Chondrocyte (in vitro differentiated cells): ENCODE data around the gene NDUFA8. TPM values are rescaled to one million over a fixed set of nuclear protein-coding genes. Genes with fewer than 3 reads are reported as not detected.
"Not testable (repeated sequence)": the region's sequence is repeated elsewhere in the genome, so short reads cannot be mapped to it uniquely, and the experiment has no call there.

ENCODE experiments used
- DNase-seq: peaks from one replicate; pipeline ENCODE4 v3.0.0; 2021; ENCODE audit warnings: mixed read lengths, low spot score
- H3K27ac Mint-ChIP-seq: one replicate; pipeline ENCODE4 v1.8.0; 2021; ENCODE audit warnings: mild to moderate bottlenecking, moderate library complexity, mixed read lengths; ENCODE audit not compliant: unreplicated experiment
- H3K27me3 Mint-ChIP-seq: 2 replicates; pipeline ENCODE4 v1.8.0; 2021; ENCODE audit warnings: low read depth, mixed read lengths
- H3K36me3 Mint-ChIP-seq: 2 replicates; pipeline ENCODE4 v1.8.0; 2021; ENCODE audit warnings: low read depth, mixed read lengths
- H3K4me1 Mint-ChIP-seq: 2 replicates; pipeline ENCODE4 v1.8.0; 2021; ENCODE audit warnings: low read depth, mild to moderate bottlenecking, mixed read lengths
- H3K4me3 Mint-ChIP-seq: one replicate; pipeline ENCODE4 v1.8.0; 2021; ENCODE audit warnings: mild to moderate bottlenecking, moderate library complexity, mixed read lengths; ENCODE audit not compliant: unreplicated experiment
- H3K9me3 Mint-ChIP-seq: 2 replicates; pipeline ENCODE4 v1.8.0; 2021; ENCODE audit warnings: low read depth, mixed read lengths
- CTCF ChIP-seq: fragments of 200-600 bp; sonication (generic); IDR thresholded peaks from 2 replicates; pipeline ENCODE4 v1.5.0; 2021; ENCODE audit warnings: antibody characterized with exemption, mild to moderate bottlenecking, moderate library complexity
- total RNA-seq: library from RNA; stranded (reverse); gene quantifications from 3 replicates; pipeline ENCODE4 v1.2.1, GENCODE V29; 2021

The NDUFA8 gene
- total RNA-seq, 1 donor from 2014 or later, result 47.9 TPM

- Mint-ChIP-seq H3K4me3 (no peak overlapping the region), H3K4me1 (no peaks in the 10 kb centered on the region), H3K9me3 (no peaks in the 10 kb centered on the region), H3K27ac (no peak overlapping the region), H3K27me3 (peaks cover 24% of the 10 kb centered on the region), H3K36me3 (no peaks in the 10 kb centered on the region)
- no peak for DNase-seq
- no peak for TF ChIP-seq CTCF
These were observed 40.4 kb downstream of the NDUFA8 start for GRCh38 chr9:122119166-122119521.

DNA sequence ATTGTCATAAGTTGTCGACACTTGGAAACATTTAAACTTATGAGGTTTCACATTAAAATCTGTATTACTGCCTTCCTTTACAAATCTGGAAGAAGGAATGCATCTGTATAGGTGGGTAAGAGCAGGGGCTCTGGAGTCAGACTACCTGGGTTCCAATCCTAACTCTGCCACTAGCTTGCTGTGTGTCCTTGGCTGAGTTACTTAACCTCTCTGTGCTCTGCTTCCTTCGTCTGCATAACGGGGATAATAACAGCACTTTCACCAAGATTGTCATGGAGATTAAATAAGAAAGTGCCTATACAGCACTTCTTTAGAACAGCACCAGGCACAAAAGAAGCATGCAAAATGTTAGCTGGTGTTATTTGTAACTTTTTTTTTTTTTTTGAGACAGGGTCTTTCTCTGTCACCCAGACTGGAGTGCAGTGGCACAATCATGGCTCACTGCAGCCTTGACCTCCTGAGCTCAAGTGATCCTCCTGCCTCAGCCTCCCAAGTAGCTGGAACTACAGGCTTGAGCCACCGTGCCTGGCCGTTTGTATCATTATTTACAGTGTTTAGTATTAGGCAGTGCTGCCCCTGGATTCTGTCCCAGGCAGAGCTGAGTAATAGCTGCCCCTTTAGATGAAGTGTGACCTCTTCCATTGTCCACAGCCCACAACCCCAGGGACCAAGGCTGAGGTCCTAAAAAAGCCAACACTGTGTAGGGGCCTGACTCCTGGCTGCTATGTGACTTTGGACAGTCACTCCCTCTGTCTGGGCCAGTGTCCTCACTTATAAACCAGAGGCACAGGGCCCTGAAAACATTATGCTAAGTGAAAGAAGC, 41.0 kb downstream of the NDUFA8 start:
- no peak for TF ChIP-seq CTCF
- Mint-ChIP-seq H3K9me3 (no peaks in the 10 kb centered on the region), H3K4me3 (no peak overlapping the region), H3K4me1 (no peaks in the 10 kb centered on the region), H3K36me3 (no peaks in the 10 kb centered on the region), H3K27me3 (peaks cover 25% of the 10 kb centered on the region), H3K27ac (no peak overlapping the region)
- DNase-seq, result no peak

GRCh38 chr9:122117241-122117640, 42.3 kb downstream of the NDUFA8 start:
- peaks cover 32% of the 10 kb centered on the region for H3K27me3 Mint-ChIP-seq

DNA sequence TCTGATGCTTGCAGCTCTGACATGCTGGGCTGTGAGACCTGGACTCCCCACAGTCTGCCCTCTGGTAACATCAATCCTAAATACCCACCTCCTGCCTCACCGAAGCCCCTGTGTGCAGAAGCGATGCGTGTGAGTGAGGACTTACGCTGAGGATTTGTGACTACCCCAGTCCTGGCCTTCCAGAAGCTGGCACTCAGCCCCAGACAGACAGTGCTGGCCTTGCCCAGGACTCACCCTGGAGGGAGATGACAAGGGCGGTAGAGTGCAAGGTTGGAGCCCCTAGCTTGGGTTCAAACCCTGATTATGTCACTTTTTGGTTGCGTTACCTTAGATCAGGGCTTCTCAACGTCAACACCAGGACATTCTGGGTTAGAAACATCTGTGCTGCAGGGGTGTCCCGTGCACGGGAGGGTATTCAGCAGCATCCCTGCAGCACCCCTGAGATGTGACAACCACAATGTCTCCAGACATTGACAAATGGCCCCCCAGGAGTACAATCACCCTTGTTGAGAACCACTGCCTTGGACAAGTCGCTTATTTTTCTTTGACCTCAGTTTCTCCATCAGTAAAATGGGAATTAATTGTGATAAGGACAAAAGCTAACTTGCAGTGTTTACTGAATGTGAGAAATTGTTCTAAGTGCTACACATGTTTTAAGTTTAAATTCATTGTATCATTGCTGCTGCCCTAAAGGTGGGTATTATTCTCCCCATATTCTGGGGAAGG, 43.0 kb downstream of the NDUFA8 start:
- DNase-seq, result no peak
- no peak for TF ChIP-seq CTCF
- Mint-ChIP-seq H3K9me3 (no peaks in the 10 kb centered on the region), H3K36me3 (no peaks in the 10 kb centered on the region), H3K27me3 (peaks cover 32% of the 10 kb centered on the region), H3K27ac (no peak overlapping the region), H3K4me3 (no peak overlapping the region), H3K4me1 (no peaks in the 10 kb centered on the region)

More at GRCh38 chr9:122117241-122117640, 42.3 kb downstream of the NDUFA8 start:
- H3K4me1 Mint-ChIP-seq, H3K4me3 Mint-ChIP-seq, DNase-seq, H3K9me3 Mint-ChIP-seq, H3K36me3 Mint-ChIP-seq, H3K27ac Mint-ChIP-seq: not testable (repeated sequence)

GRCh38 chr9:122116040-122116439, 43.5 kb downstream of the NDUFA8 start:
- Mint-ChIP-seq H3K9me3 (no peaks in the 10 kb centered on the region), H3K27me3 (peaks cover 32% of the 10 kb centered on the region), H3K4me1 (no peaks in the 10 kb centered on the region), H3K36me3 (no peaks in the 10 kb centered on the region), H3K27ac (no peak overlapping the region), H3K4me3 (no peak overlapping the region)
- no peak for TF ChIP-seq CTCF
- DNase-seq, result no peak
